HG02678 (cell line): Measurements from ENCODE around the gene SCAPER.
"Not testable (repeated sequence)": the region's sequence is repeated elsewhere in the genome, so short reads cannot be mapped to it uniquely, and the experiment has no call there.

Experiments
- ATAC-seq: cut with Tn5 transposase; IDR thresholded peaks from one replicate; pipeline ENCODE4 v1.9.1; 2021; ENCODE audit warnings: mild to moderate bottlenecking, moderate library complexity; ENCODE audit not compliant: unreplicated experiment

The SCAPER gene

DNA sequence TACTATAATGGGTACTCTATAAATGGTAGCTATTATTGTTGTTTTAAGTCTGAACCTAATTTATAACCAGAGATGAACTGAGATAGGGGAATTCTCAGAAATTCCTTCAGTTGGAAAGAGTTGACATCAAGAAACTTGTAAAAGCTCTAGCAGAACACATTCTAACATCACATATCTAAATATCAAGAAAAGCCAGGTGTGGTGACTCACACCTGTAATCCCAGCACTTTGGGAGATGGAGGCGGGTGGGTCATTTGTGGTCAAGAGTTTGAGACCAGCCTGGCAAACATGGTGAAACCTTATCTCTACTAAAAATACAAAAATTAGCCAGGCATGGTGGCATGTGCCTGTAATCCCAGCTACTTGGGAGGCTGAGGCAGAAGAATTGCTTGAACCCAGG lies 472.1 kb downstream of the SCAPER start:
- ATAC-seq = not testable (repeated sequence)

DNA sequence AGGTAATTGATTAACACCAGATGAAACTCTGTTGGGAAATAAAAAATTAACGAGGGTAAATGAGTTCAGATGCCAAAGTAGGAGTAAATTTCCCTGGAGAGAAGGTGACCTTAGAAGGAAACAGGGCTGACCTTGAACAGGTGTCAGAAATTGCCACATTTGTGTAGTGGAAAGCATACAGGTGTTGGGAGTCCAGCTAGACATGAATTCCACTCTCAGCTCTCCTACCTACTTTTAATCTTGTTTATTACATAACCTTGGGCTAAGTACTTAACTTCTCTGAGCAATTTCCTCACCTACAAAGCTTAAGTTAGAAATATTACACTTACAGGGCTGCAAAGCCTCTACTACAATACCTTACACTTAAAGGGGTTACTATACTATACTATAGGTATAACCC lies 472.5 kb downstream of the SCAPER start:
- no peak for ATAC-seq

DNA sequence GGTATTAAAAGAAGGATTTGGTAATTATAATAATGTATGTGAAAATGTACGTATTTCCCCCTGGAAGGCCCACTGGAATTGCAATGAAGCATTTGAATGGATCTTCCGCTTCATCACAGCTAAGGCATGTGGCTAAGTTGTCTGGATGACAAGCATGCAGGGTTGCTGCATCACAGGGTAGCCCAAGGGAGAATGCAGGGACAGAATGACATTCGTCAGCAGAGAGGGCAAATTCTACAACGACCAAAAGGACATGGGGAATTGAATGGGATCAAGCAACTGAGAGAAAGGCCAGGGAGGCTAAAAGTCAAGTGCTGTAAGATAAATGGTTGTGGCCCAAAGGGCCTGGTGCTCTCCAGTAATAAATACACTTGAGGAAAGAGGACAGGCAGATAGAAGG lies 473.2 kb downstream of the SCAPER start:
- ATAC-seq = no peak

DNA sequence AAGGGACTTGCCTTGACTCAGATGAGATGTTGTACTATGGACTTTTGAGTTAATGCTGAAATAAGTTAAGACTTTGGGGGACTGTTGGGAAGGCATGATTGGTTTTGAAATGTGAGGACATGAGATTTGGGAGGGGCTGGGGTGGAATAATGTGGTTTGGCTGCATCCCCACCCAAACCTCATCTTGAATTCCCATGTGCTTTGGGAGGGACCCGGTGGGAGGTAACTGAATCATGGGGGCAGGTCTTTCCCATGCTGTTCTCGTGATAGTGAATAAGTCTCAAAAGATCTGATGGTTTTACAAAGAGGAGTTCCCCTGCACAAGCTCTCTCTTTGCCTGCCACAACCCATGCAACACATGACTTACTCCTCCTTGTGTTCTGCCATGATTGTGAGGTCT lies 474.4 kb downstream of the SCAPER start:
- not testable (repeated sequence) for ATAC-seq

DNA sequence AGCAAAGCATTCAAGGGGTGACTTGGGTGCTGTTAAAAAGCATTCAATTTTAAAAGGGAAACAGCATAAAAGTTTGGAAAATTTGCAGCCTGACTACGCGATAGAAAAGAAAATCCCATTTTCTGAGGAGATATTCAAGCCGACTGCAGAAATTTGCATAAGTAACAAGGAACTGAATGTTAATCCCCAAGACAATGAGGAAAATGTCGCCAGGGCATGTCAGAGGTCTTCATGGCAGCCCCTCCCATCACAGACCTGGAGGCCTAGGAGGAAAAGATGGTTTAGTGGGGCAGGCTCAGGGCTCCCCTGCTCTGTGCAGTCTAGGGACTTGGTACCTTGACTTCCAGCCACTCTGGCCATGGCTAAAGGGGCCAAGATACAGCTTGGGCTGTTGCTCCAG lies 475.5 kb downstream of the SCAPER start:
- ATAC-seq = no peak

DNA sequence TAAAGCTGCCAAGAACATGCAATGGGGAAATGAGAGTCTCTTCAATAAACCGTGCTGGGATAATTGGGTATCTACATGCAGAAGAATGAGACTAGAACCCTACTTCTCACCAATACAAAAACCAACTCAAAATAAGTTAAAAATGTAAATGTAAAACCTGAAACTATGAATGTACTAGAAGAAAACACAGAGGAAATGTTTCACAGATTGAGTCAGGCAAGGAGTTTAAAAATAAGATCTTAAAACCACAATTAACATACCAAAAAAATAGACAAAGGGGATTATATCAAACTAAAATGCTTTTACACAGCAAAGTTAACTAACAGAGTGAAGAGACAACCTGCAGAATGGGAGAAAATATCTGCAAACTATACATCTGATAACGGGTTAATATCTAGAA lies 478.2 kb downstream of the SCAPER start:
- ATAC-seq = no peak

DNA sequence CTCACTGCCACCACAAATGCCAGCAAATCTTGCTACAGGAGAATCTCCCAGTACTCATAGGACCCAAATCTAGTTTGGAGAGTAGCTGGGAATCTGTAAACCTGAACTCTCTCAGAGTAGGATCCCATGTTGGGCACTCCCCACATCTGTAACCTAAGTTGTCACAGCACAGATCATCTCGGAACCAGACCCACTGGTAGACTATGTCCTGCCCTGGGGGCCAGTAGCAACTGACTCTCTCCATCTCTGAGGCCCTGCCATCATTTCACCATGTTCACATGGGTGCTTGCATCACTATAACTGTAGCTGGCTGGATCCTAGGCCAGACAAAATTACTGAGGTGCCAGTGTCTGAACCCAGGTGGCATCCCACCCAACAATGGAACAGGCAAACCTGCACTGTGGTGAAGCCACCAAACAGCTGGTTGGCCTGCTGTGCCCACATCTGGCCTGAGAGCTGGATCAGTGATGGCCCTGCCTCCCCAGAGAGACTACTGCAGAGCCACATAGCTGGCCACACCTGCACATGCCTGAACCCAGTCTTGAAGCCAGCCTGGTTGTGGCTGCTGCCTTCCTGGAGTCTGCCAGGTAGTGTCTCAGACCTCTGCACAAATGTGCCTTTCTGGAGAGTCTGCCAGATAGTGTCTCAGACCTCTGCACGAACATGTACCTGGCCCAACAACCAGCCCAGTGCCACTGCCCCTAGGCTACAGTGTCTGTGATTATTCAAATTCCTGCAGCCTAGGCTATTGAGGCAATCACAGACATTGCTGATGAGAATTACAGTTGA lies 486.6 kb downstream of the SCAPER start:
- ATAC-seq = no peak

DNA sequence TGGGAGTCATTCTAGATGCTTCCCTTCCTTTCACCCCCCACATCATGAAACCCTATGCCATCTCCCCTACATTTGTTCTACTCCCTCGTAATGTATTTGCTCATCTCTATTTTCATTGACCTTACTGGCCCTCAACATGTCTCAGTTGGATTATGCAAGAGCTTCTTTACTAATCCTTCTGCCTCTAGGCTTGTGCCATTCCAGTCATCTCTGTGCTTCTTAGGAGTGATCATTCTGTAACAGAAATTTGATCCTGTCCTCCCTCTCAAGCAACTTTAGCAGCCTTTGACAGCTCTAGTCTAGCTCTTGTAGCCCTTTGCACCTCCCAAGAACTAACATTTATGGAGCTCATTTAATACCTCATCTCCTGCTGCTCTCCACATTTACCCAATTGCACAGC lies 503.9 kb downstream of the SCAPER start:
- ATAC-seq = no peak

DNA sequence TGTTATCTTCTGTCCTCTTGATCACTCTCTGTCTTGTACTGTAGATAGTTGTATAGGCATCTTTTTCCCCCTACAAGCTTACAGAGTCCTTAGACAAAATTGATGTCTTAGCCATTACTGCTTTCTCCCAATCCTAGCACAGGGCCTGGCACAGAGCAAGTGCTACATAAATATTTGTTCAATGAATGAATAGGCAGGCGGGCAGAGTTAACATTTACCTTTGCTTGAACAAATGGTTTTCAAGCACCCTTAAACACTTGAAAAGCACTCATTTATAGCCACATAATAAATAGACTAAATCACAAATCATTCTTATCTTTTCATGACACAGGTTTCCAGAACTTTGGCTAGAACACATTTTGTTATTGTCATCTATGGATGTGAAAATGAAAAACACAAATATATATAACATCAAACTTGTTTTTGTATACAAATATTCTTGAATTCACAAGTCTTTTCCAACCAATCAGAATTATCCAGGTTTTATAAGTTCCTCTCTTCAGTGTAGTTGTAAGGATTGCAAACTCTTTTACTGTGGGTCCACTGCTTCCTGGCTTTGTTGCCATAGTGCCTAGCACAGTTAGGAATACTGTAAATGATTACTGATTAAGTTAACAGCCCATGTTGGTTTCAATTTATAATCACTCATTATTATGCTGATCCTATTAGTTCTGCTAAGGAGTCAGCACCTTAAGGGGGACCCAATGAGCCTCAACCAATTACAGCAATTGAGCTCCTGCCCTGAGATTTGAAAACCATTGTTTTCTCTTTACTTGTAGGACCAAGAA lies 506.6 kb downstream of the SCAPER start:
- no peak for ATAC-seq

DNA sequence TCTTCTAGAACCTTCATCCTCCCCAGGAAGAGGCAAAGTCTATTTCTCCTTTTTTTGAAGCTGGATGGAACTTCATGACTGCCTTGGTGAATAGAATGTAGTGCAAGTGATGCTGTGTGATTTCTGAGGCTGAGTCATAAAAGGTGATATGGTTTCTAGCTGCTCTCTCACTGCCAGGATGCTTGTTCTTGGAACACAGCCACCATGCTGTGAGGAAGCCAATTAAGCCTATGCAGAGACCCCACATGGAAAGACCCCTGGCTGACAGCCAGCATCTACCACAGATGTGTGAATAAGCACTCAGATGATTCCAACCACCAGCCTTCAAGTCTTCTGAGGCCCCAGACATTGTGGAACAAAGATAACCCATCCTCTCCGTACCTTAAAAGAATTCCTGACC lies 511.5 kb downstream of the SCAPER start:
- ATAC-seq = no peak

DNA sequence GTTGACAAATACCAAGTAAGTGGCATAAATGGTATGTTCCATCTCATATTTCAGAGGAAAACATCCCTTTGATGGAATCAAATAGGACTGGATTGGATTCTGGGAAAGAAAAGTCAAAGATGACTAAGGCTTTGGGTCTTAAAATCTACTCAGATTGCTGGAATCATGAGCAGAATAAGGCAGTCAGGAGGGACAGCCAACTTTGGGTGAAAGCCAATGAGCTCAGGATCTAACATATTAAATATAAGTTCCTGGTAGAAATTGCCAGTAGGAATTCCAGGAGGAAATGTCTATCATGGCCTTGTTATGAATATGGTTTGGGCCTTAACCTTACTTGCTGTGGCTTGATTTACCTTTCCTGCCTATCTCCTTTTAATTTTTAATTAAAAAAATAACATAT lies 513.3 kb downstream of the SCAPER start:
- no peak for ATAC-seq

DNA sequence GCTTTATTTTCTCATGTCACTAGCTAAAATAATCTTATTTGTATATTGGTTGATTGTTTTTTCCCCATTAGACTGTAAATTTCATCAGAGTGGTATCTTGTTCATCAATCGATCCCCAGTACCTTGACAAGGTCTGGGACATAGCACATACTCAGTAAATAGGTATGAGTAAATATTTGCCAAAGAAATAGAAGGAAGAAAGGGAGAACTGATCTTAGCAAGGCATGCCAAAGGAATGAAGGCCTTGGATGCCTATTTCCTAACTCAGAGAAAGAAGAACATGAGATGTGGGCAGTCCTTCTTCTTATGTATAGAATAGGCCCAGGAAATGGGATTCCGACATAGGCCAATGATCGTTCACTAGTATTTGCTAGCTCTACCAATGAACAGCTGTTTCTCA lies 513.8 kb downstream of the SCAPER start:
- ATAC-seq = no peak

DNA sequence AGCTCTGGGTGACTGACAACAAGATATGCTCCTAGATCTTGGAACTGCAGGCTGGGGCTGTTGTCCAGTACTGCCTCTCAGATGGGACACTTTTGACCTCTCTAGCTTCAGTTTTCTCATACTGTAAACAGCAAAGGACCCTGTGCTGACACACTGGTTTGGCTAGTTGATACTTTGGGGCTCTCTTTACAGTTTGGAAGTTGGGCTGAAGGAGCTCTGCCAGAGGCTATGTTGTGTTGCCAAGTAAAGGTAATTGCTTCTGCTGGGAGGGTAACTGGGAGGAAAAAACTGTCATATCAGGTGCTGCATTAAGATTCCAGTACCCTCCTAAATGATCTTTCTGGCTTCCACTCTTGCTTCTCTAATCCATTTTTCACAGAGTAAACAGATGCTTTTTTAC lies 514.6 kb downstream of the SCAPER start:
- no peak for ATAC-seq

DNA sequence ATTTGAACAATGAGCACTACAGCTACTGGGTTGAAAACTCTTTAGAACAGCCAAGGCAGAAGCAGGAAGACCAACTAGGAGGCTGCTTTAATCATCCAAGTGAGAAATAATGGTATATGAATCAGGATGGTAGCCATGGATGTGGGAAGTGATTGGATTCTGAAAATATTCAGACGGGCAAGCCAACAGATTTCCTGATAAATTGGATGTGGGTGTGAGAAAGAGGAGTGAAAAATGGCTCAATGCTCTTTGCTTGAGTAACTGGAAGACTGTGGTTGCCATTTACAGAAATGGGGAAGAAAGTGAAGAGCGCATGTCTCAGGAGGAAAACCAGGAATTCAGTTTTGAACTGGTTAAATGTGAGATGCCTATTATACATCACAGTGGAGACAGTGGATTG lies 518.2 kb downstream of the SCAPER start:
- ATAC-seq = no peak

DNA sequence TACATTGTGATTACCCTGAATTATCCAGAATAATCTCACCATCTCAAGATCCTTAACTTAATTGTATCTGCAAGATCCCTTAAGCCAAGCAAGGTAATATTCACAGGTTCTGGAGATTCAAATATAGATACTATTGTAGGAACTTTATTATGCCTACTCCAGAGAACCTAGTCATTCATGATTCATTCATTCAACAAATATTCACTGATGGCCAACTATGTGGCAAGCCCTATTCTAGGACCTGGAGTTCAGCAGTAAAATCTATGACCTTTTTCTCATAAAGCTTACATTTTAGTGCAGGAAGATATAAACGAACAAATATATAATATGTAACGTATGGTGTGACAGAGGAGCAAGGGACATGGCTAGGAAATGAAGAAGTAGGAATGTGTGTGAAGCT lies 519.0 kb downstream of the SCAPER start:
- ATAC-seq = no peak

DNA sequence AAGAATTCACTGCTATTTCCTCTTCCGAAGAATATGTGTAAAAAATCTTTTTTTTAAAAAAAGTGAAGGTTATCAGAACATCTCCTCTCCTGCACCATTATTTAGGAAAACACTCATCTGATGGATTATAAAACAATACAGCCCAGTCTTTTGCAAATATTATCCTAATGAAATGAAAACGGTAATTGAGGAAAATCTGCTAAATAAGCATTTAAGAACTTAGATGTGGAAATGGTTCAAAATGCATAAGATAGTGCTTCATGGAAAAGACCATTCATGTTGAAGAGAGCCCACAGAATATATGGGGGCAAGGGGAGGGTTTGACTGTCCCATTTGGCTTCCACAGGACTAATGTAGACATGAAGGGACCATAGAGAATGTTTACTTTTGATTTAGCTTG lies 520.7 kb downstream of the SCAPER start:
- ATAC-seq = no peak

DNA sequence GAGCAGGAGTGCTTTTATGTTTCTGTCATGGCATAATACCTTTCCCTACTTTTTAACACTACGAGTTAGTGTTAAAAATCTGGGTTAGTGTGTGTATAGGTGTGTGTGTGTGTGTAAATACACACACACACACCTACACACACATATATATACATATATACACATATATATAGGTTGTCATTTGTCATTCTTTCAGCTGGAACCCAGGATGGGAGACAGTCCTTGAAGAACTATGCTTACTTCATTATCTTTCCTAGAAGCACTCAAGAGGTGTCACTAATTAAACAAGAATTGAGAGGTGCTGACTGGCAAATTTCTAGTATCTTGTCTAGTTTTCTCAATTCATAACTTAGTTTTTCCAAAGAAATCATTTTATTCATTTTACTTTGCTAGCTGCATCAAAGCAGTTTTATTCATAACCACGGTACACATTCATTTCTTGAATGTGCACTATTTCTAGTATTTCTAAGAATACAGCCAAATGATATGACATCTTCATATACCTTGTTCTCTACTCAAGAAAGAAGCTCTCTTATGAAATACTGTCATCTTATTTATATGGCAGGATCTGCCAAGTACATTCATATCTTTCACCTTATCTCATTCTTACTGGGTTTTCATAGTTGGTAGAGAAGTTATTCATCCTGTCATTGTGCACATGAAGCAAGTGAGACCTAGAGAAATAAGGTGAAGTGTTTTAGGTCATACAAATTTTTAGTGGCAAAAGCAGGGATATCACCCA lies 522.0 kb downstream of the SCAPER start:
- no peak for ATAC-seq

DNA sequence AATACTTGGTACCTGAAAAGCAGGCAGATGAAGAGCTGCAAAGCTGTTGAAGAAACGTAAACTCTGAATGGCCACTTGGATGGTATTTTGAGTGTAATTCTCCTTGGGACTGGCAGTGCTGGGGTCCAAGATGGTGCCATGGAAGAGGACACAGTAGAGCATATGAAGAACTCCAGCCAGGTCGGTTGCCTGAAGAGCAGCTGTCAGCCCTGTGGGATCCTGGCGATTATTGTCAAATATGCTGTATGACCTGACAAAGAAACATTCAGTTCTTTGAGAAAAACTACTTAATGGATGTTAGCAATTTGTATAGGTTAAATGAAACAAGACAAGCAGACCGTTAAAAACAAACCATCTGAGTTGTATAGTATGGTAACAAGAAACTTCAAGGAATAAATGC lies 523.8 kb downstream of the SCAPER start:
- no peak for ATAC-seq

DNA sequence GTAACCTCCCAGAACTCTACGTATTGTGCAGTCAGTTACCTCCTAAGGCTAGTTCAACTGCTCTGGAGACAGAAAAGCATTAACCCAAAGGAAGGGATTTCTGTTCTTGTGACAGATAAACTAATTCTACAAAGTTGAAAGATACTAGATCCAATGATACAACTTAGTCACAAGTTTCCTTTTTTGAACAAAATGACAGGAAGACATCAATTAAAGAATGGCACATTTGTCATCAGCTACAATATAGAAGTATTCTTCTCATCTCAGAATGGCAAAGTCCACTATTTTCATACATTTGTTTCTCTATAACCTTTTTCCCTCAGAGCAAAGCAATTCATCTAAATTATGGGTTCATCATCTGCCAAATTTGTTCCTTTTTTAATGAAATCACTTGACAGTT lies 524.9 kb downstream of the SCAPER start:
- ATAC-seq = no peak

DNA sequence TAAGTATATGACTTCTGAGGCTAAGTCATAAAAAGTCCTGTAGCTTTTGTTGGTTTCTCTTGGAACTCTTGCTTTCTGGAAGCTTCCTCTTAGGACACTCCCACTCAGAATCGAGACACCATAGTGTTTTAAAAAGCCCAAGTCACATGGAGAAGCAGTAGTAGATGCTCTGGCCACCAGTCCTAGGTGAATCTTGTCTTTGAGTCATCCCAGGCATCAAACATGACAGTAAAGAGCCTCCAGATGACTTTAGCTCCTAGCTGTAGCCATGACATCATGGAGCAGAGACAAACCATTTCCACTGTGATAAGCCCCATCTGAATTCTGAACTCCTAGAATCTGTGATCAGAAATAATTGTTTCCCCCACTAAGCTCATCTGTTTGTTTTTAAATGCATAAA lies 526.4 kb downstream of the SCAPER start:
- ATAC-seq = no peak

DNA sequence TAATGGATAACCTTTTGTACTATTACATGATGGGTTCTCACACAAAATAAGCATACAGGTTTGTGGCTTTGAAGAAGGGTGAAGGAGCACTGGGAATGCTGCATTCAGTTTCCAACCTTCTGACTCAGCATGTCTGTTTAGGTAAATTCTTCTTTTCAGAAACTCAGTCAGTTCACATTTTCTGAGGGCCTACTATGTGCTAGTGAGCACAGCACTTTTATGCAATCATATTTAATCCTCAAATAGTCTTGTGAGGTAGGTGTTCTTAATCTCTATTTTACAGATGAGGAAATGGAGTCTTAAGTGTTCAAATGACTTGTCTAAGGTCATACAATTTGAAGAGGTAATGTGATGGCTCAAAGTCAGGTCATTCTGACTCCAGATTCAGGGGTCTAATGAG lies 527.4 kb downstream of the SCAPER start:
- ATAC-seq = no peak

DNA sequence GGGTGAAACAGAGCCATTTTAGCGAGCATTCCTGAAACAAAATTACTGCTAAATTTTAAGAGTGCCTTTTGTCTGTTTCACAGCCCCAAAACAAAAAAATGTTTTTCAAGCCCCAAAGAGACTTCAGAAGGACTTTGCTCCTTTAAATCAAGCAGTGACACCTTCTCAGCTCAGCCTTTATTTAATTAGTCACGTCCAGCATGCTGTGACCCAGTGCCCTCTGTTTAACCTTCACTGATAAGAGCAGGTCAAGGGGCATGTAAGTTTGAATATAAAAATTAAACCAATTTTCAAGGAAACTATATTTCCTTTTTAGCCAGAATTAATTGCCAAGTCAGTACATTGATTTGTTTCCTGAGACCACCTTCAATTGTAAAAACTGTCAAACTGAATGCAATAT lies 527.9 kb downstream of the SCAPER start:
- no peak for ATAC-seq
